Neural cell (in vitro differentiated cells): ENCODE data around the gene RUVBL1.

Source experiments
- CTCF ChIP-seq: fragments of 450-650 bp; IDR thresholded peaks from 2 replicates; pipeline ENCODE4 v1.5.1; 2014; ENCODE audit warnings: antibody characterized with exemption, mild to moderate bottlenecking, moderate library complexity; ENCODE audit not compliant: poor library complexity, severe bottlenecking
- EP300 ChIP-seq: fragments of 450-650 bp; conservative IDR thresholded peaks from 2 replicates; pipeline ENCODE4 v1.6.1; 2014; ENCODE audit warnings: antibody characterized with exemption, mild to moderate bottlenecking, moderate library complexity; ENCODE audit not compliant: poor library complexity, severe bottlenecking
- EZH2 ChIP-seq: fragments of 200-600, 300-800 bp; shearing (Covaris generic), sonication (generic); IDR thresholded peaks from 2 replicates; pipeline ENCODE4 v1.6.1; 2014; ENCODE audit warnings: antibody characterized with exemption, low read length, borderline replicate concordance, mild to moderate bottlenecking; ENCODE audit not compliant: insufficient read depth, poor library complexity, severe bottlenecking
- MXI1 ChIP-seq: fragments of 450-650 bp; conservative IDR thresholded peaks from 2 replicates; pipeline ENCODE4 v1.6.1; 2014; ENCODE audit warnings: antibody characterized with exemption, mild to moderate bottlenecking; ENCODE audit not compliant: poor library complexity, severe bottlenecking
- POLR2AphosphoS5 ChIP-seq: IDR thresholded peaks from 2 replicates; pipeline ENCODE4 v1.6.1; 2012
- RAD21 ChIP-seq: fragments of 450-650 bp; conservative IDR thresholded peaks from 2 replicates; pipeline ENCODE4 v1.6.1; 2014; ENCODE audit warnings: antibody characterized with exemption, mild to moderate bottlenecking, moderate library complexity
- REST ChIP-seq: IDR thresholded peaks from 2 replicates; pipeline ENCODE4 v1.6.1; 2012; ENCODE audit warnings: borderline replicate concordance
- SMC3 ChIP-seq: fragments of 450-650 bp; conservative IDR thresholded peaks from 2 replicates; pipeline ENCODE4 v1.6.1; 2014; ENCODE audit warnings: antibody characterized with exemption, mild to moderate bottlenecking, moderate library complexity; ENCODE audit not compliant: poor library complexity
- TAF1 ChIP-seq: IDR thresholded peaks from 2 replicates; pipeline ENCODE4 v1.6.1; 2012; ENCODE audit warnings: low read depth

GRCh38 chr3:128149650-128150049 lies 26.0 kb upstream of the RUVBL1 start:
- TF ChIP-seq CTCF (no peak), RAD21 (no peak), SMC3 (no peak), REST (no peak), EP300 (no peak), POLR2AphosphoS5 (no peak), MXI1 (no peak), EZH2 (no peak), TAF1 (no peak)
